GM10266 (cell line): ENCODE measurements around the gene PRPS1.
"Not testable (repeated sequence)": the region's sequence is repeated elsewhere in the genome, so short reads cannot be mapped to it uniquely, and the experiment has no call there.

Source experiments
- DNase-seq: peaks from one replicate; pipeline ENCODE4 v3.0.0; 2012; ENCODE audit errors: extremely low spot score
- TF ChIP-seq, protein P1 (sequence below): IDR thresholded peaks from 2 replicates; pipeline ENCODE4 v1.5.1; 2012; ENCODE audit warnings: mild to moderate bottlenecking, low read depth; ENCODE audit not compliant: control insufficient read depth, insufficient read depth; ENCODE audit errors: missing control alignments

Gene PRPS1

DNA sequence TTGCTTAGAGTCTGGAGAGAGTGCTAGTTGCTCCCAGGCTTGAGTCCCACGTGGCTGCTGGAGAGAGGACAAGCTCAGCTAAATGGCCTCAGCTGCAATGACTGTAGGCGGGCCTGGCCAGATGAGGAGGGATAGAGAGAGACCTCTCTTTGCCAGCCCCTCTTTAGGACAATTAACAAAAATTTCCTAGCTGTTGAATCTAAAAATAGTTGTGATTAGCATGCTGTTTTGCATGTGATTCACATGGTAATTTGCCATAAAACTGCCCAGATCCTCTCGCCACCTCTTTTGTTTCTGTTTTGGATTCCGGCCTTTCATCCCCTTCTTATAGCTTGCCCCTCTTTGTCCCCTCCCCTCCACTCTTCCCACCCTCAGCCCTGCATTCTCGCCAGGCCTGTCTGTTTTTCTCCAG is 28.9 kb upstream of the PRPS1 start:
- TF ChIP-seq, protein P1, sequence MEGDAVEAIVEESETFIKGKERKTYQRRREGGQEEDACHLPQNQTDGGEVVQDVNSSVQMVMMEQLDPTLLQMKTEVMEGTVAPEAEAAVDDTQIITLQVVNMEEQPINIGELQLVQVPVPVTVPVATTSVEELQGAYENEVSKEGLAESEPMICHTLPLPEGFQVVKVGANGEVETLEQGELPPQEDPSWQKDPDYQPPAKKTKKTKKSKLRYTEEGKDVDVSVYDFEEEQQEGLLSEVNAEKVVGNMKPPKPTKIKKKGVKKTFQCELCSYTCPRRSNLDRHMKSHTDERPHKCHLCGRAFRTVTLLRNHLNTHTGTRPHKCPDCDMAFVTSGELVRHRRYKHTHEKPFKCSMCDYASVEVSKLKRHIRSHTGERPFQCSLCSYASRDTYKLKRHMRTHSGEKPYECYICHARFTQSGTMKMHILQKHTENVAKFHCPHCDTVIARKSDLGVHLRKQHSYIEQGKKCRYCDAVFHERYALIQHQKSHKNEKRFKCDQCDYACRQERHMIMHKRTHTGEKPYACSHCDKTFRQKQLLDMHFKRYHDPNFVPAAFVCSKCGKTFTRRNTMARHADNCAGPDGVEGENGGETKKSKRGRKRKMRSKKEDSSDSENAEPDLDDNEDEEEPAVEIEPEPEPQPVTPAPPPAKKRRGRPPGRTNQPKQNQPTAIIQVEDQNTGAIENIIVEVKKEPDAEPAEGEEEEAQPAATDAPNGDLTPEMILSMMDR: no peak
- DNase-seq: no peak

GRCh38 chrX:107600366-107600765 is 27.9 kb upstream of the PRPS1 start:
- no peak for DNase-seq
- TF ChIP-seq, protein P1: no peak

- TF ChIP-seq, protein P1: no peak
- no peak for DNase-seq
Observed at GRCh38 chrX:107601326-107601725, 27.0 kb upstream of the PRPS1 start.

DNA sequence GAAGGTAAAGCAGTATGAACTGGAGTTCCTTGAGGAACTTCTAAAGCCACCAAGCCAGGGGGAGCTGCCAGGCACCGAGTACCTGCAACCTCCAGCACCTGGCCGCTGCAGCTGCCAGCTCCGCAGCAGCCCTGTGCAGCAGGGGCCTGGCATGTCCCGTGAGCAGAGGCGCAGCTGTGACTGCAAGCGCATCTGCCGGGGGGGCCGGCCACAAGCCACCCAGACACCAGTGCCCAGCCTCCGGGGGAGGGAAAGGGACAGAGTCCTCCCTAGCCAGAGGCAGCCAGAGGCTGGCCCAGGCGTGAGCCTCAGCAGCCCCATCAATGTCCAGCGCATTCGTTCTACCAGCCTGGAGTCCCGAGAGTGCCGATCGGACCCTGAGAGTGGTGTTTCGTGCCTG is 26.6 kb upstream of the PRPS1 start:
- TF ChIP-seq, protein P1: no peak
- no peak for DNase-seq

DNA sequence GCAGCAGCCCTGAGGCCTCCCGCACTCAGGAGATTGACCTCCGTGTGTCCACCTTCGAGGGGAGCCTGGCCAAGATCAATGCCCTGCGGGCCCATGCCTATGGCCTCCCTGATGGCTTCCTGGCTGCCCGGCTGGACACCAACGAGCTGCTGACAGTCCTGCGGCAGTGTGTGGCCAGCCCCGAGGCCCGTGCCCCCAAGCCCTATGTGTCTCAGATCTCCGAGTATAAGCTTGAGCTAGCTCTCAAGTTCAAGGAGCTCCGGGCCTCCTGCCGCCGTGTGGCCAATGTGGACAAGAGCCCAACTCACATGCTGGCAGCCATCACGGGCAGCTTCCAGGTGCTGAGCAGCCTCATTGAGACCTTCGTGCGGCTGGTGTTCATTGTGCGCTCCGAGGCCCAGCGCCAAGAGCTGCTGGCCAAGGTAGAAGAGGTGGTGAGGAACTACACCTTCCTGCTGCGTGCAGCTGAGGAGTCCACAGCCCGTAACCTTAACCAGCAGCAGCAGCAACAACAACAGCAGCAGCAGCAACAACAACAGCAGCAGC is 25.5 kb upstream of the PRPS1 start:
- TF ChIP-seq, protein P1: no peak
- no peak for DNase-seq

GRCh38 chrX:107603429-107604159 is 24.7 kb upstream of the PRPS1 start:
- no peak for DNase-seq
- TF ChIP-seq, protein P1: no peak

- not testable (repeated sequence) for DNase-seq
Observed at GRCh38 chrX:107609061-107609460, 19.2 kb upstream of the PRPS1 start.

- no peak for DNase-seq
- TF ChIP-seq, protein P1: no peak
Observed at GRCh38 chrX:107610667-107611066, 17.6 kb upstream of the PRPS1 start.
